IMR-90 (cell line): Measurements from ENCODE around the gene TMEM82. TPM values are rescaled to one million over a fixed set of nuclear protein-coding genes. Genes with fewer than 3 reads are reported as not detected.
"Not testable (repeated sequence)": the region's sequence is repeated elsewhere in the genome, so short reads cannot be mapped to it uniquely, and the experiment has no call there.

ENCODE experiments used
- ATAC-seq: fragments of 200-7000 bp; cut with Tn5 transposase; 2 replicates; pipeline ENCODE4 v1.9.1; 2020; ENCODE audit warnings: low read depth, mild to moderate bottlenecking, moderate library complexity
- BruUV-seq: library from RNA; stranded (reverse); fragments of 400-500 nt; replicated peaks from 2 replicates; lab custom pipeline; 2021; lab: Mats Ljungman, UMichigan
- CTCF ChIA-PET: fragments of 300-600 bp; formaldehyde crosslinking; extraction: SDS; loops from one replicate; lab custom pipeline; 2021; ENCODE audit warnings: antibody characterized with exemption; lab: Yijun Ruan, JAX
- POLR2A ChIA-PET: fragments of 300-600 bp; sonication (Branson Sonifier 250); formaldehyde crosslinking; loops from one replicate; lab custom pipeline; 2022; ENCODE audit warnings: antibody characterized with exemption; ENCODE audit not compliant: unreplicated experiment; lab: Charles Lee
- DNase-seq: peaks from one replicate; pipeline ENCODE4 v3.0.0; 2013
- H2AFZ ChIP-seq: replicated peaks from 2 replicates; pipeline ENCODE3; 2013; ENCODE audit warnings: low read length, mild to moderate bottlenecking; ENCODE audit not compliant: poor library complexity
- H2AK5ac ChIP-seq: 2 replicates; pipeline ENCODE4 v1.6.1; 2013; ENCODE audit warnings: low read depth, low read length, inconsistent platforms
- H2AK9ac ChIP-seq: replicated peaks from 2 replicates; pipeline ENCODE3; 2013; ENCODE audit warnings: mild to moderate bottlenecking, low read depth, low read length, moderate library complexity; ENCODE audit not compliant: poor library complexity
- H2BK120ac ChIP-seq: 2 replicates; pipeline ENCODE4 v1.6.1; 2013; ENCODE audit warnings: low read depth, low read length, inconsistent platforms
- H2BK15ac ChIP-seq: 3 replicates; pipeline ENCODE4 v1.6.1; 2013; ENCODE audit warnings: low read depth, low read length, inconsistent platforms
- H2BK20ac ChIP-seq: 2 replicates; pipeline ENCODE4 v1.6.1; 2013; ENCODE audit warnings: low read depth, mild to moderate bottlenecking, inconsistent platforms, low read length, moderate library complexity
- H2BK5ac ChIP-seq: 2 replicates; pipeline ENCODE4 v1.6.1; 2013; ENCODE audit warnings: mild to moderate bottlenecking, low read depth, low read length, inconsistent platforms; ENCODE audit not compliant: poor library complexity, severe bottlenecking
- H3K14ac ChIP-seq: replicated peaks from 2 replicates; pipeline ENCODE4 v1.6.1; 2013; ENCODE audit warnings: low read depth, low read length, inconsistent platforms
- H3K18ac ChIP-seq: 2 replicates; pipeline ENCODE4 v1.6.1; 2013; ENCODE audit warnings: low read depth, low read length, control low read depth
- H3K23ac ChIP-seq: 2 replicates; pipeline ENCODE4 v1.6.1; 2013; ENCODE audit warnings: low read depth, low read length, inconsistent platforms
- H3K27ac ChIP-seq: 2 replicates; pipeline ENCODE4 v1.5.1; 2013; ENCODE audit warnings: mild to moderate bottlenecking, control low read depth, low read length; ENCODE audit not compliant: insufficient read depth
- H3K27me3 ChIP-seq: 2 replicates; pipeline ENCODE4 v1.6.1; 2013; ENCODE audit warnings: low read length; ENCODE audit not compliant: control insufficient read depth, insufficient read depth
- H3K36me3 ChIP-seq: 2 replicates; pipeline ENCODE4 v1.6.1; 2013; ENCODE audit warnings: low read length, mixed read lengths; ENCODE audit not compliant: control insufficient read depth, insufficient read depth
- H3K4ac ChIP-seq: 2 replicates; pipeline ENCODE4 v1.6.1; 2013; ENCODE audit warnings: low read depth, low read length, inconsistent platforms
- H3K4me1 ChIP-seq: 2 replicates; pipeline ENCODE4 v1.6.1; 2013; ENCODE audit warnings: low read length, mixed read lengths; ENCODE audit not compliant: control insufficient read depth, insufficient read depth
- H3K4me2 ChIP-seq: 2 replicates; pipeline ENCODE4 v1.6.1; 2013; ENCODE audit warnings: low read depth, mild to moderate bottlenecking, control low read depth, low read length, moderate library complexity
- H3K4me3 ChIP-seq: 2 replicates; pipeline ENCODE4 v1.5.1; 2013; ENCODE audit warnings: low read depth, mild to moderate bottlenecking, control low read depth, low read length, moderate library complexity; ENCODE audit not compliant: insufficient read depth
- H3K56ac ChIP-seq: 2 replicates; pipeline ENCODE4 v1.6.1; 2013; ENCODE audit warnings: low read length, inconsistent platforms; ENCODE audit not compliant: insufficient read depth; ENCODE audit errors: extremely low read depth
- H3K79me1 ChIP-seq, 2 experiments: 2 replicates each; pipeline ENCODE4 v1.6.1; 2013; ENCODE audit warnings: low read length in 2 of 2, inconsistent platforms in 1 of 2, low read depth in 1 of 2
- H3K9ac ChIP-seq: 2 replicates; pipeline ENCODE4 v1.6.1; 2013; ENCODE audit warnings: low read depth, low read length, control low read depth
- H3K9me1 ChIP-seq: 2 replicates; pipeline ENCODE4 v1.6.1; 2013; ENCODE audit warnings: low read length, inconsistent platforms; ENCODE audit not compliant: insufficient read depth
- H3K9me3 ChIP-seq: 2 replicates; pipeline ENCODE4 v1.6.1; 2013; ENCODE audit warnings: low read length; ENCODE audit not compliant: control insufficient read depth, insufficient read depth
- H4K20me1 ChIP-seq: 2 replicates; pipeline ENCODE4 v1.6.1; 2013; ENCODE audit warnings: low read length, inconsistent platforms; ENCODE audit not compliant: insufficient read depth
- H4K5ac ChIP-seq: 2 replicates; pipeline ENCODE4 v1.6.1; 2013; ENCODE audit warnings: mild to moderate bottlenecking, low read depth, low read length, control low read depth
- H4K8ac ChIP-seq, 2 experiments: 2 replicates each; pipeline ENCODE4 v1.6.1; 2013; ENCODE audit warnings: low read depth in 2 of 2, low read length in 2 of 2, control low read depth in 1 of 2, inconsistent platforms in 1 of 2
- H4K91ac ChIP-seq: 2 replicates; pipeline ENCODE4 v1.6.1; 2013; ENCODE audit warnings: low read depth, low read length, inconsistent platforms; ENCODE audit not compliant: insufficient read depth
- RAD21 ChIP-seq: IDR thresholded peaks from 2 replicates; pipeline ENCODE4 v1.6.1; 2012; ENCODE audit warnings: low read length, improper control_type of control experiment
- WGBS, 2 experiments: methylation state at CpG; one replicate each; pipeline versions ENCODE4 v1.1.5 to v1.1.7; 2013; ENCODE audit warnings: missing lambda C conversion rate in 2 of 2; ENCODE audit not compliant: insufficient read length in 1 of 2; ENCODE audit errors: extremely low coverage in 2 of 2; 5-methylcytosine and 5-hydroxymethylcytosine counted together
- dilution Hi-C: fragments of 300-500 bp; cut with HindIII; formaldehyde crosslinking; loops from one replicate; pipeline ENCODE4 v1.14.3; 2018; ENCODE audit warnings: low sequenced_read_pairs; ENCODE audit not compliant: unreplicated experiment
- in situ Hi-C: fragments of 300-500 bp; cut with MboI; formaldehyde crosslinking; loops from 3 replicates; pipeline ENCODE4 v1.14.3; 2019; ENCODE audit warnings: low sequenced_read_pairs, inconsistent platforms, mixed read lengths
- intact Hi-C: fragments of 100-400 bp; cut with micrococcal nuclease; formaldehyde crosslinking; loops from 2 replicates; pipeline ENCODE4 v1.10.0; 2022
- polyA plus RNA-seq, 3 experiments: library from polyadenylated mRNA; depleted of rRNA; stranded (reverse); fragments of >200 nt; gene quantifications; 2 replicates each; pipeline ENCODE4 v1.2.3, GENCODE V29; 2012; ENCODE audit warnings: low replicate concordance in 1 of 3
- total RNA-seq: library from RNA; depleted of rRNA; stranded (reverse); fragments of >200 nt; gene quantifications from 2 replicates; pipeline ENCODE4 v1.2.3, GENCODE V29; 2012

Gene TMEM82
- total and polyA plus RNA-seq, 2 of the 4 experiments (the other 2 are of a cell fraction), result not detected

DNA sequence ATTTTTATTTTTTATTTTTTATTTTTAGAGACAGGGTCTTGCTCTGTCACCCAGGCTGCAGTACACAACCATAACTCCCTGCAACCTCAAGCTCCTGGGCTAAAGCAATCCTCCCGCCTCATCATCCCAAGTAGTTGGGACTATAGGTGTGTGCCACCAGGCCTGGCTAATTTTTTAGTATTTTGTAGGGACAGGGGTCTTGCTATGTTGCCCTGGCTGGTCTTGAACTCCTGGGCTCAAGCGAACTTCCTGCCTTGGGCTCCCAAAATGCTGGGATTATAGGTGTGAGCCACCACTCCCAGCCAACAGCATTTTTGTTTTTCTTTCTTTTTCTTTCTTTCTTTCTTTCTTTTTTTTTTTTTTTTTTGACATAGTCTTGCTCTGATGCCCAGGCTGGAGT, 44.1 kb upstream of the TMEM82 start:
- intact Hi-C loops (no loop called here), dilution Hi-C loops (no loop called here), in situ Hi-C loops (no loop called here)
- no peak overlapping the region for H2AK5ac ChIP-seq
- peaks cover 6% of the 10 kb centered on the region; the same call in 1 of the 2 replicates for H3K4me1 ChIP-seq
- ATAC-seq (no peak), DNase-seq (no peak)
- peaks cover 16% of the 10 kb centered on the region for H3K9me1 ChIP-seq
- no TSS peak for BruUV-seq
- no peak for TF ChIP-seq RAD21
- H4K20me1 ChIP-seq, result peaks cover 46% of the 10 kb centered on the region
- peaks cover 1% of the 10 kb centered on the region; the same call in 1 of the 2 replicates for H3K36me3 ChIP-seq
- no peak overlapping the region for H2BK15ac ChIP-seq
- H2BK20ac ChIP-seq, result no peak overlapping the region
- POLR2A ChIA-PET, result no interaction called here
- no peak overlapping the region for H2AFZ ChIP-seq
- H2BK5ac ChIP-seq, result no peak overlapping the region
- H3K18ac ChIP-seq, result no peak overlapping the region
- H3K79me1 ChIP-seq, result peaks cover 30 to 78% of the 10 kb centered on the region in 2 experiments
- H3K4me3 ChIP-seq, result no peak overlapping the region
- H2AK9ac ChIP-seq, result no peak overlapping the region
- no peak overlapping the region for H4K91ac ChIP-seq
- H3K4me2 ChIP-seq, result no peak overlapping the region
- H3K27me3 ChIP-seq, result no peaks in the 10 kb centered on the region
- H3K14ac ChIP-seq, result no peak overlapping the region
- H3K27ac ChIP-seq, result no peak overlapping the region
- no peak overlapping the region for H3K4ac ChIP-seq
- no peak overlapping the region for H3K23ac ChIP-seq
- no peak overlapping the region for H2BK120ac ChIP-seq
- no peaks in the 10 kb centered on the region for H3K9me3 ChIP-seq
- H3K9ac ChIP-seq, result no peak overlapping the region
- H4K8ac ChIP-seq, result no peak overlapping the region
- CTCF ChIA-PET, result no interaction called here
- H4K5ac ChIP-seq, result no peak overlapping the region
- WGBS, 2 experiments, result no CpG with 5 or more reads among the region's 2 CpGs
- H3K56ac ChIP-seq, result no peak overlapping the region

DNA sequence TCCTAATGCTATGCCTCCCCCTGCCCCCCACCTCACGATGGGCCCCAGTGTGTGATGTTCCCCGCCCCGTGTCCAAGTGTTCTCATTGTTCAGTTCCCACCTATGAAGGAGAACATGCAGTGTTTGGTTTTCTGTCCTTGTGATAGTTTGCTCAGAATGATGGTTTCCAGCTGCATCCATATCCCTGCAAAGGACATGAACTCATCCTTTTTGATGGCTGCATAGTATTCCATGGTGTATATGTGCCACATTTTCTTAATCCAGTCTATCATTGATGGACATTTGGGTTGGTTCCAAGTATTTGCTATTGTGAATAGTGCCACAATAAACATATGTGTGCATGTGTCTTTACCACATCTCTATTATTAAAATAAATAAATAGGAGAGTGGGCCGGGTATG, 43.0 kb upstream of the TMEM82 start:
- H3K36me3 ChIP-seq, H3K18ac ChIP-seq, H2AFZ ChIP-seq, ATAC-seq, DNase-seq, H2BK15ac ChIP-seq, CTCF ChIA-PET, dilution Hi-C loops, intact Hi-C loops, H3K4ac ChIP-seq, H3K23ac ChIP-seq, H3K27ac ChIP-seq, H2BK120ac ChIP-seq, H2BK5ac ChIP-seq, H3K56ac ChIP-seq, H3K4me2 ChIP-seq, H2AK5ac ChIP-seq, H3K9me3 ChIP-seq, POLR2A ChIA-PET, H2BK20ac ChIP-seq, H2AK9ac ChIP-seq, H4K5ac ChIP-seq, H3K14ac ChIP-seq, in situ Hi-C loops, BruUV-seq, H4K91ac ChIP-seq, H3K4me3 ChIP-seq, H3K9ac ChIP-seq, H3K27me3 ChIP-seq, H4K8ac ChIP-seq: not testable (repeated sequence)
- peaks cover 40% of the 10 kb centered on the region for H4K20me1 ChIP-seq
- H3K9me1 ChIP-seq, result peaks cover 10% of the 10 kb centered on the region
- H3K79me1 ChIP-seq, result peaks cover 36 to 77% of the 10 kb centered on the region in 2 experiments
- no CpG with 5 or more reads among the region's 4 CpGs for WGBS, 2 experiments
- H3K4me1 ChIP-seq, result peaks cover 12% of the 10 kb centered on the region; the same call in 1 of the 2 replicates
